Measurements from ENCODE around the gene TGM4. TPM values are rescaled to one million over a fixed set of nuclear protein-coding genes. Genes with fewer than 3 reads are reported as not detected.
A peak's percentile ranks its signal among the peaks of the same experiment; 100 is the strongest.
"Not testable (repeated sequence)": the region's sequence is repeated elsewhere in the genome, so short reads cannot be mapped to it uniquely, and the experiment has no call there.

The TGM4 gene
- total RNA-seq, 1 donor from 2014 or later = 0.13 TPM

DNA sequence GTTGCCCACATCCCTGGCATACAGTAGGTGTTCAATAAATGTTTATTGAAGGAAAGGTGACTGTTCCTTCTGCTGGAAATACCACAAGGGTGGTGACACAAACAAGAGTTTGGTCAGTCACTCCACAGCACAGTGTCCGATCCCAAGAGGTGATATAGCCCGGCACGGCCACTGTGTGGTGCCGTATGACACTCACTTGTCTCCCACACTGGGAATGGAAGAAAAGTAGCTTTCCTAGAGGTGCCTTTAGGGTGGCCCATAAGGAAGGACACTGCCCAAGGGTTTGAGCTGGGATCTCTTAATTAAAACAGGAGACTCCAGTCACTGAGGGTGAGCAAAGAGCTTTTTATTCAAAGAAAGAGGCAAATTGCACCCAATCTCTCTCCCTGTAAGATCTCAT lies 40.5 kb downstream of the TGM4 start:
- DNase-seq (ENCODE audit: low read depth in 2 of 2) = peak in 1 of 2 donors; percentile 46

DNA sequence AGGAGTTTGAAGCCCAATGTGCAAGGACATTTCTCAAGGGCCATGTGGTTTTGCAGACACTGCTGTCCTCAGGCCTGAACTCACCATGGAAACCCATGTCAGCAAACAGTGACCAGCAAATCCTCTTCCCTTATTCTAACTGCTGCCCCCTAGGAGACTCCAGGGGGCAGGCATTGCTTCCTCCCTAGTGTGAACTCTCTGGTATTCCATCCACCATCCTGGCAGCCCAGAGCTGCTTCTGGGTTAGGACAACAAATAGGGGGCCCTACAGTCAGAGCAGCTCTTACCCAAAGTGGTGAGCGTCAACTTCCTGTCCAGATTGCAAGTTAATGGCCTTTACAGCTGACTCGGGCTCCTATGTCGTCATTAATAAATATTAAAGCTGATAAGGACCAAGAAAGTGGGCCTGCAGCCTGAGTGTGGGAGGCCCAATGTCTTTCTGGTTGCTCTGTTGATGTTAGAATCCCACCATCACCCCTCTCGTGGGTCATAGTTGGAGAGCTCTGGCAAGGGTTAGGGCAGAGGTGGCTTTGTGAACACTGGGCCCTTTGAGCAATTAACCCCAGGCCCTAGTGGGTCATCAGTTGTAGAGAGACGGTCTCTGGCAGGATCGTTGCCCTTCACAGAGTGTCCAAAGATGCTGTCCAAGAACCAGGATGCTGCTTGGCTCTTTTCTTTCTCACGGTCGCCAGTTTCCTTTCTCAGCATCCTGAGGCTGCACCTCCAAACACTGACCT lies 41.5 kb downstream of the TGM4 start:
- peak in 1 of 2 donors; percentile 12 for DNase-seq (ENCODE audit: low read depth in 2 of 2)

DNA sequence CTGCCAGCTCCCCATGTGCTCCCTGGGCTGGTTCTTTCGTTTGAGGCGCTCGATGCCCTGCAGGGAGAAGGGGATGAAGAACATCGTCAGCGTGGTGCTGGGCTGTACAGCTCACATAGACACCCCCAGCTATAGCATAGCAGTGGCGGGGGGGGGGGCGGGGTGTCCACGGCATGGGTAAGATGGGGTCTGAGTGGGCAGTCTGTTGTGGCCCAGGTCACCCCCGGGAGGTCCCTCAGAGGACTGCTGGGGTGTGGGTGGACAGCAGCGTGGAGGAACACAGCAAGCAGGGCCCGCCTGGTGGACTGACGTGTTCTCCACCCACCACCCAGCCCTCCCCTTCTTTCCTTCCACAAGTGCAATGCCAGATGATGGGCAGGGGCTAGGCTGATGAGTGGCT lies 43.7 kb downstream of the TGM4 start:
- no peak for DNase-seq (ENCODE audit: low read depth in 2 of 2)

DNA sequence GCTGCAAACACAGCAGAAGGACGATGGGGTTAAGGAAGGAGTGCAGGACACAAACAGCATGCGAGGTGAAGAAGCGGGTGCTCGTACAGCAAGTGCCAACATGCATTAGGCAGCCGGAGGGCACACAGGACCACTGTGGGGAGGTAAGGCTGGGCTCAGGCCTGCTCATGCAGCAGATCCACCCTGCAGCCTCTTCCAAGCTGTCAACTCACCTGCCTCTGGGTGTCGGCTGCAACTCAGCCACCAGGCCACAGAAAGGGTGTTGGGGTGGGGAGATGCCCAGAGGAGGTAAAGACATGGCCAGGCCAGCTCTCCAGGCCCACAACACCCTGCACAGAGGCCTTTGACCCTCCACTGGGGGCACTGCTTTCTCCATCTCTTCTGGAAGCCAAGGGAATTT lies 44.2 kb downstream of the TGM4 start:
- no peak for DNase-seq (ENCODE audit: low read depth in 2 of 2)

DNA sequence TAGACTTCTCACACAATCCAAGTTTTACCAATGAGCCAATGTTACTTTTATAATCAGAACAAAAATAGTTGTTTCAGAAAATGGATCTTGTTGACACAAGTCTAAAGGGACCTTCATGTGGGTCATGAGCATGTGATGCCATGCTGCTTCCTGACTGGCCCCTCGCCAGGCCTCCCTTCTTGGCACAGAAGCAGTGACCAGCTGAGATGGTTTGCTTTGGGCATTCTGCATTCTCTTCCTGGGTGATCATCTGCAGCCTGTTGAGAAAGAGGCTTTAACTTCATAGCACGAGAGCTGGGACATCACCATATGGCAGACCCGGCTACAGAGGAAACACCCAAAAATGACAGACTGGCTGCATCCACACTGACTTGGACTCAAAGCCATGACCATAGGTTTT lies 45.7 kb downstream of the TGM4 start:
- no peak for DNase-seq (ENCODE audit: low read depth in 2 of 2)

DNA sequence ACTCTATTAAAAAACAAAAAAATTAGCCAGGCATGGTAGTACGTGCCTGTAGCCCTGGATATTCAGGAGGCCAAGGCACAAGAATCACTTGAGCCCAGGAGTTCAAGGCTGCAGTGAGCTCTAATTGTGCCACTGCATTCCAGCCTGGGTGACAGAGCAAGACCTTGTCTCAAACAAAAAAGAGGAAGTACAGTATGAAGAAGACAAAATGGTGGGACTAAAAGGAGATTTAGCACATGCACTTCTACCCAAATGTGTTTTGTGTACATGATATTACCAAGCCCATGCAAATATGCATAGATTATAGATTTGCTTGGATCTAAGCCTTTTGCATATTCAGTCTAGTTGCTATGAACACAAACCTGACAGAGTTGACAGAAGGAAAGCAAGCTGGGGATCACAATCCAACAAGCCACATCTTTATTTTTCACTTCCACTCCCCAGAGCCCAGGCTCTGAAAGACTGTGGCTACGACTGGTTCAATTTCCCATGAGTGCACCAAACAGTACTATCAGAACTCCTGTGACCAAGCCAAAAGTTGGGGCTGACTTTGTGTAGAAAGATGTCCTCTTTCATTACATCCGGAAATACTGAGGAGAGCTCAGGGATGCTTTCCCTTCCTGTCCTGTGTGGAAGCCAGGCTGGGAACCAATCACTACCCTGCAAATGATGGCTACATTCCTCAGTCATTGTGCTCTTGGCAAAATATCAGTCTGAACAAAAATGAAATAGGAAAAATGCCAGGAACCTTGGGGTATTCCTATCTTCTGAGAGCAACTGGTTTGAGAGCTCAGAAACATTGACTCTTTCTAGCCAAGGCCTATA lies 49.4 kb downstream of the TGM4 start:
- DNase-seq (ENCODE audit: low read depth in 2 of 2) = peak; percentile 66 to 81

DNA sequence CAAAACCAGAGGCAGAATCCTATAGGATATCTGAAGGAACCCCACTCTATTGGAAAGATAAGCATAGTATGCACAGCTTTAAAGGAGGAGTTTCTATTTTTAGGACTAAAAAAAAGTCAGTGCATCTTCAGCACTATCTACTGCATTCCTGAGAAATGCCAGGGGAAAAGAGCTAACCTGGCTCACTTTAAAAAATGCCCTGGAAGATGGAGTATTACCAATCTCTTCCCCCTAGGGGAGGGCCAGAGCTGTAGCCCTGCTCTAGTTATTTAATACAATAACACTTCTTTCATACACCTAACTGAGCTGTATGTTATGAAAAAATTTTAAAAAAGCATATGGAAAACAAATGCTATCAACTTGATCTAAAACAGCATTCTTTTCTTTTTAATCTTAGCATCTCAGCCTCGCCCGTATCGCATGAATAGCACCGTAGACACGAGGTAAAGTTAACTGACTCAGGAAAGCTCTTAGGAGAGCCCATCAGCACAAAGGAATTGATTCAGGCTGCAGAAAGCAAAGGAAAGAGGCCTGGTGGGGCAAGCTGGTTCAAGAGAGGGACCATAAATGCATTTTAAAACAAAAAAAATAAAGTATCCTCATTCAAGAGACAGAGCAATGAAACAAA lies 50.2 kb downstream of the TGM4 start:
- no peak for DNase-seq (ENCODE audit: low read depth in 2 of 2)

DNA sequence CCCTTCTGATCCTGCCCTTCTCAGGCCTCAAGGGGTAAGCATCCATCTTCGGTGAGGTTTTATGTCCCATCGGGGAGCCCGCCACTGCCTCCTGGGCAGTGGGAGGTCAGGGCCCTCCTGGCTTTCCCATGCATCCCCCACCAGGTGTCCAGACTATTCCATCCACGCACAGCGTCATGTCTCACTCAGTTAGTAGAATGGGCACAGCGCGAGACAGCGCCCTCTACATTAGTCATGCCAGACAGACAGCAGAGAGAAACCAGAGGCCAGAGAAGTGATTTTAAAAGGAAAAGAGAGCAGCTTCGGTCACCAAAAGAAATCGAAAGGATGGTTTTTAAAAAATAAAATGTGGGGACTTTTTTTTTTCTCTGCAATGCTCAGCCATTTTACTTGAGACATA lies 51.8 kb downstream of the TGM4 start:
- no peak for DNase-seq (ENCODE audit: low read depth in 2 of 2)

DNA sequence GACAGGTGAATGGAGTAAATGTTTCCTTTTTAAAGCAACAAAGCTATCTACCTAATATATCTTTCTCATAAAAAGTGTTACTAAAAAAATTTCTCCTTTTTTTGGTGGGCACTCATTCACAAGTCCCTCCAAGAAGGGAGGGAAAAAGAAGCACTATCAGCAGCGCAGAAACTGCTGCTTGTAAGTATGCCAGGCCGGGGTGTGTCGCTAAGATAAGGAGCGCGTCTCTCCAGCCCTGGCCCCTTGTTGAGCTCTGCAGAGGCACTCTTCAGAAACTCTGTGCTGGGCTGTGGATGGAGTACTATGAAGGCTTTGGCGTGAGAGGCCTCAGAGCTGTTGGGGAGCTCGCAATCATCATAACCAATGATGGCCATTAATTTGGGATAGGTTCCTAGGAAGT lies 52.5 kb downstream of the TGM4 start:
- DNase-seq (ENCODE audit: low read depth in 2 of 2) = no peak

DNA sequence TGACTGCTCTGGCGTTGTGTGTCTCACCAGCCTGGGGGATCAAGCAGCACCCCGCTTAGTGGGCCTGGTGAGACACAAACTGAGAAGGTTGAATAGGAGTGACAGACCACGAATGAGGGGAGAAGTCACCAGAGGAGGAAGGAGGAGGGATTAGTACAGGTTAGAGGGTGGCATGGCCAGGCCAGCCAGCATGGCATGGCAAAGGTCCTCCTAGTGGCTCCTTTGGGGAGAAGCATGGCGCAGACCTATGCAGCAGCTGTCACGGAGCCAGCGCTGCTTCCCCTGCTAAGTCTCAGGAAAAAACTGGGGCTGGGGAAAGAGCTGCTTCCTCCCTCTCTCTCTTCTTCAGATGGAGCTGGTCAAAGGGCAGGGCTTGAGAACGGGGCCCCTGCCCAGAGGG lies 53.0 kb downstream of the TGM4 start:
- DNase-seq (ENCODE audit: low read depth in 2 of 2) = no peak

DNA sequence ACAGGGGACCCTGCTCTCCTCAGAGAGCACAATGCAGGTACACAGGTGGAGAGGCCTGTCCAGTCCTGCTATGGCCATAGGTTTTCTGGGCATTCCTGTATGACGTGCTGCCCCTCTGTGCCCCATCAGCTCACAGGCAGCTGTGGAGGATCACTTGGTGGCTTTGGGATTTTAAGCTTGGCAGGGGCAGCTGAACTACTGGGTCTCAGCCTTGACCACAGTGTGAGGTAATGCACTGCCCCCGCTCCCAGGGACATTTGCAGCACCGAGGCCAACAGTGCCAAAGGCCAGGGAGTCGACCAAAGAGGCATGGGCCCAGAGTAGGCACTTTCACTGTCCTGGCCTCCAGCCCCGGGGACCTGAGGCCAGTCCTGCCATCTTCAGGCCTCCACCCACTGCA lies 55.4 kb downstream of the TGM4 start:
- no peak for DNase-seq (ENCODE audit: low read depth in 2 of 2)

DNA sequence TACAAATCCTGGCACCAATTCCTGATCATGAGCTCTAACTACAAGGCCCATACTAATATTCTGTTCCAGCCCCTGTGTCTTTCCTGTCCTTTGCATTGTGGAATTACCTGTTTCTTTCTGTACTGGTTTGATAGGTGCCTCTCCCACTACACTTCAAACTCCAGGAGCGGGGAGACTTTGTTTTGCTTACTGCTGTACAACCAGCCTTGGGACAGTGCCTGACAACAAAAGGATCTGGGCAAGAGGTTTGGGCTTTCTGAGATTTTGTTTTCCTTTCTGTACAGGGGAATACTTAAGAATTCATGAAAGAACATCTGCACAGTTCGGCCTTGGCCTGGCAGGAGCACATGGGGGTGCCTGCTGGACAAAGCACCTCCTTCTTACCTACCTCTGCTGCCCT lies 56.5 kb downstream of the TGM4 start:
- DNase-seq (ENCODE audit: low read depth in 2 of 2) = no peak

DNA sequence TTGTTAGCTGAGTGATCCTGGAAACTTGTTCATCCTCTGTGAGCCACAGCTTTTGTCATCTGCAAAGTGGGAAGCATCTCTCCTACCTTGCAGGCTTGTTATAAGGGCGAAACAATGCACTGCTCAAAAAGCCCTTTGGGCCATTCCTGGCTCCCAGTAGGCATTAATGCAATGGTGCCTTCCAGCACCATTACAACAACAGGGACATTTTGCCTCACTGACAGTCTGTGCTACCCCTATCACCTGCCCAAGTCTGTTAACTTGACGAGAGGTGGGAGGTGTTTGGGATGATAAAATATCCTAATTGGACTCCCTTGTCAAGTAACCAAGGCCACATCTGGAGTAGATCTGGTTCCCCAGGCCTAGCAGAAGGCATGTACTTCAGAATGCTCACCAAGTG lies 57.4 kb downstream of the TGM4 start:
- no peak for DNase-seq (ENCODE audit: low read depth in 2 of 2)

DNA sequence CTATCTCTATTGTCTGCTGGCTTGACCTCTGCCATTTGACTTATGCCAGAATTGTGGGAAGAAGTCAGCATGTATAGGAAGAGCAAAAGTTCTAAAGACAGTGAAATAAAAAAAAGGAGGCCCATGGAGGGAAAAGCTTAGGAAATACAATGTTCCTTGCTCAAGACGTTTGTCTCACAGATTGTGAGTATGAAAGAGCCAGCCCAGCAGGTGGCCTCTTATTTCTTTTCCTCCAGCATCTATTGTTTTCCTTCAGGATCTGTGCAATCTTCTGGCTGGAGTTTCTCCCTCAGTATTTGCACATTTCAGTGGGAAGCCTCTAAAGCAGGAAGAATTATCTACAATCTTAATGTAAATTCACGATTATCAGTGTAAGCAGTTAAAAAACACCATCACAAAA lies 57.9 kb downstream of the TGM4 start:
- DNase-seq (ENCODE audit: low read depth in 2 of 2) = no peak

DNA sequence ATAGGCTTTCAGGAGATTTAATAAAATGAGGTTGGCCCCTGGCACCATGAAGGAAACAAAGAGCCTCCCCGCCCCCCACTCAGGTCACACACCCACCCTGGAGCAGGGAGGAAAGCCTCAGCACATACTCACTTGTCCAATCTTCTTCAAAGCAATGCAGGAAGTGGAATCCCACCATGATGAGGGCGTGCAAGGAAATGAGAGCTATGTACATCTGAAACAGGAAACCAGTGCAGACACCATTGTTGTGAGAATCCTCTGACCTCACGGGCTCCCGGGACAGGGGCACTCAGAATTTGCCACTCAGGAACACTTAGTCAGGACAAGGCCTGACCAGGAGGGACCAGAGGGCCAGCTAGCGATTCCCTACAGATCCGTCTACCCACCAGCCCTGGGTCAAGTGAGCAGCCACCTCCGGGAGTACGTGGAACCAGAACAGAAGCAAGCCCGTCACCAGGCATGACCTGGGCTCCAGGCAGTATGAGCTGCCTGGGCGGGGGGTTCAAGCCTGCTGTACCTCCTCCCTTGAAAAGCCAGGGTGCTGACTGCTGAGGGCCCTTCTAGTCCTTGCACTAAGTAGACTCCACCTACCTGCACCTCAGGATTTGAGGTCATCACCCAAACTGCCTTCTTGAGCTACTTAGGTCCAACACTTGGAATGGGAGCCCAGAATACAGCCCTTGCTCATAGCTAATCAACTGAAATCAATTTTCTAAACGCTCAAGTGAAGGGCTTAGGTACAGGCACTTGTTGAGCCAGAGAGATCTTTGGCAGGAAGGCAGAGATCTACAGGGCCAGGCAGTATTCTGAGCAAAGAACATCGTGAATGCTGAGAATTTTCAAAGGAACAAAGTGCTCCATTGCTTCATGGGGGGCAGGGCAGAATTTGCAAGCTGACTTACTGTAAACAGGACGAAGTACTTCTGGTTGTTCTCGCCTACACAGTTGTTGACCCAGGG lies 58.9 kb downstream of the TGM4 start:
- DNase-seq (ENCODE audit: low read depth in 2 of 2) = peak in 1 of 2 donors; percentile 55

DNA sequence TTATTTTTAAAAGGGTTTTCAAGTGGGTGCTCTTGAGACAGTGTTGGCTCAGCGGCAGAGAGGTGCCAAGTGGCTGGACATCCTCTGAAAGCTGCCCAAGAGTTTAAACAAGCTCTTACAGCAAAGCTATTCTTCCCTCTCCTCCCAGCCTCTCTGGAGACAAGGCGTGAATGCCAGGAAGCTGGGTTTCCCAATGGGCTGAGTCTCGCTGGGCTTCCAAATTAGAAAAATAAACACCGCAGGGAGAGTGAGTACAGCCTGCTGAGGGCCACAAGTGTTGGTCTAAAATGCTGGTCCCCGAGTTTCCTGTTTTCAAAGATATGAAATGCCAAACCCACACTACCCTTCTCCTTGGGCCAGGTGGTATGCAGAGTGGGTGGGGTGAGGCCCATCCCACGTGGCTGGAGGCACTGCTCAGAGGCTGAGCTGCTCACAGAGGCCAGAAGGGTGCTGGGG lies 65.2 kb downstream of the TGM4 start:
- DNase-seq (ENCODE audit: low read depth in 2 of 2) = peak in 1 of 2 donors; percentile 6

DNA sequence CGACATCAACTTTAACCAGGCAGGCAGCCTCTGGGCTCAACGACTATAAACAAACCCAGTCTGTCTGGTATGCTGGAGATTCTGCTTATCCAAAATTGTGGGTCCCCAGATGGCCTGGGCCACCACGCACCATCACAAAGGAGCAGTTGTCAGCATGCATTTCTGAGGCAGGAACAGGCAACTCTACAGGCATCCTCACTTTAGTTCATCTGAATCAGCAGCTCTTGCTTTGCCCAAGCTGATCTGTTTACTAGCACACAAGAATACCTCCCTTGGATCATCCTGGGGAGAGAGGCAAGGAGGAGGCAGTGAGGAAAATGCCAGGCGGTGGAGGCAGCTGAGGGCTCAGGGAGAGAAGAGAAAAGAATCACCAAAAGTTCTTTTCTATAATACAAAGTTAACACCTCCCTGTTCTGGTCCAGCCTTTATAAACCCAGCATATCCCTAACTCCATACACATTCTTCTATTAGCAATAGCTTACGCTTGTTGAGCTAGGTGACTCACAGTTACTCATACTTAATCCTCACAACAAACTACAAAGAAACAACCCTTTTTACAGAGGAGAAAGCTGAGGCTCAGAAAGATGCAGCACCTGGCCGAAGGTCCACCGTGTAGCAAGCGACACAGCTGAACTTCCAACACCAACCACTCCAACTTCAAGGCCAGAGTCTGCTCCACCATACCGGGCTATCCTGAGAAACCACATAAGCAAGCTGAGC lies 68.0 kb downstream of the TGM4 start:
- no peak for DNase-seq (ENCODE audit: low read depth in 2 of 2)

DNA sequence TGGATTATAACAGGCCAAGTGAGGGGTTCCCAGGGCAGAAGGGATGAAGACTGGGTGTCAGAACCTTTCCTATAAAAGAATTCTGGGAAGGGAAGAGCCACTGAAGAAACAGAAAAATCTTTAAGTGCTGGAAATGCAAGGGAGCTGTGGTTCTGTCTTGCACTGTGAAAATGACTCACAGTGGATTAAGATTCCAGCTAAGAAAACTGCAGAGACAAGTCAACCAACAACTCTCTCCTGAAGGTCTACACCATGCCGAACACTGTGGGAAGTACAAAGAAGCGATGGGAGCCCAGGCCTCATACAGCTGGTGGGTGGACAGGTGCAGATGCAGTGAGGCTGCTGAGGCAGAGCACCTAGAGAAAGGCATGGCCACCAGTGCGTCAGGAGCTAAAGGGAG lies 73.8 kb downstream of the TGM4 start:
- no peak for DNase-seq (ENCODE audit: low read depth in 2 of 2)

DNA sequence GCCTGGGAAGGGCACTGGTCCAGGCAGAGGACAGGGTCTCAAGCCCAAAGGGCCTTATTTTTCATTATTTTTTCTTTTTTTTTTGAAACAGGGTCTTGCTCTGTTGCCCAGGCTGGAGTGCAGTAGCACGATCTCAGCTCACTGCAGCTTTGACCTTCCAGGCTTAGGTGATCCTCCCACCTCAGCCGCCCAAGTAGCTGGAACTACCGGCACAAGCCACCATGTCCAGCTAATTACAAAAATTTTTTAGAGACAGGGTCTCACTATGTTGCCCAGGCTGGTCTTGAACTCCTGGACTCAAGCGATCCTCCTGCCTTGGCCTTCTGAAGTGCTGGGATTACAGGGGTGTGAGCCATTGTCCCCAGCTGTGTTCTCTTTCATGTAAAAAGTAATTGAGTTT lies 75.4 kb downstream of the TGM4 start:
- not testable (repeated sequence) for DNase-seq (ENCODE audit: low read depth in 2 of 2)

DNA sequence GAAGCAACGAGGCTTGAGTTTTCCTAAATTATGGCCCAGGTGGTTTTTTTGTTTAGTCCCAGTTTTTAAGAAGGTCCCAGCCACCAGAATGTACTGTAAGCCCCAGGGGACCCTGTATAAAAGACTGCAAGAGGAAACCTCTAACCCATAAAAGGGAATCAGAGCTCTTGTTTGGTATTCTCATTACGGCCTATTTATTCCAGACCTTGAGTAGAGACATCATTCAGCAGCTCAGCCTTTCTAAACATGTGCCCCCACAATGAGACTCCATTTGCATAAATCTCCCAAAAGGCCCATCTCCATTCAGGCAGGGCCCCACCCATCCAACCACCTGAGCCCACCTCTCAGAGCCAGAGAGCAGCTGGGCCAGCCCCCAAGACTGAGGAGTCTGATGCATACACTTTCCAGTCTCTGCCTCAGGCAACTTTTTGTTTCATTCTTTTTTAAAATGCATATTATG lies 75.9 kb downstream of the TGM4 start:
- no peak for DNase-seq (ENCODE audit: low read depth in 2 of 2)

DNA sequence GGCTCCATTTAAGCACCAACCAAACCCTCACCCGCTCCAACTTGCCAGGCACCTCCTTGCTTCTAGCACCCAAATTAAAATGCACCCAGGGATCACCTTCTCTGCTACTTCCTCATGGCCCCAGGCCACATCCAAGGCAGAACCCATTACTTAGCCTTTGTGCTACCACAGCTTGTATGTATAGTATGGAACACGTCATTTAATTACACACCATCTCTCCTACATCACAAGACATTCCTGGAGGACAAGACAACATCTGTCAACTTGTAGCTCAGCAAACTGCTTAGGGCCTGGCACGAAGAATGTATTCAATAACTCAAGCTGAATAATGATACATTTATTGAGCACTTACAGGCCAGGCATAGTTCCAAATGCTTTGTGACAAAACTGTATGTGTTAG lies 78.3 kb downstream of the TGM4 start:
- DNase-seq (ENCODE audit: low read depth in 2 of 2) = no peak
